SK-N-DZ (cell line): ENCODE results near the gene C2CD4C.
"Not testable (repeated sequence)": the region's sequence is repeated elsewhere in the genome, so short reads cannot be mapped to it uniquely, and the experiment has no call there.

ENCODE experiments used
- DNase-seq: peaks from one replicate; pipeline ENCODE4 v3.0.0-alpha.2; 2015; ENCODE audit warnings: low spot score

Gene C2CD4C

DNA sequence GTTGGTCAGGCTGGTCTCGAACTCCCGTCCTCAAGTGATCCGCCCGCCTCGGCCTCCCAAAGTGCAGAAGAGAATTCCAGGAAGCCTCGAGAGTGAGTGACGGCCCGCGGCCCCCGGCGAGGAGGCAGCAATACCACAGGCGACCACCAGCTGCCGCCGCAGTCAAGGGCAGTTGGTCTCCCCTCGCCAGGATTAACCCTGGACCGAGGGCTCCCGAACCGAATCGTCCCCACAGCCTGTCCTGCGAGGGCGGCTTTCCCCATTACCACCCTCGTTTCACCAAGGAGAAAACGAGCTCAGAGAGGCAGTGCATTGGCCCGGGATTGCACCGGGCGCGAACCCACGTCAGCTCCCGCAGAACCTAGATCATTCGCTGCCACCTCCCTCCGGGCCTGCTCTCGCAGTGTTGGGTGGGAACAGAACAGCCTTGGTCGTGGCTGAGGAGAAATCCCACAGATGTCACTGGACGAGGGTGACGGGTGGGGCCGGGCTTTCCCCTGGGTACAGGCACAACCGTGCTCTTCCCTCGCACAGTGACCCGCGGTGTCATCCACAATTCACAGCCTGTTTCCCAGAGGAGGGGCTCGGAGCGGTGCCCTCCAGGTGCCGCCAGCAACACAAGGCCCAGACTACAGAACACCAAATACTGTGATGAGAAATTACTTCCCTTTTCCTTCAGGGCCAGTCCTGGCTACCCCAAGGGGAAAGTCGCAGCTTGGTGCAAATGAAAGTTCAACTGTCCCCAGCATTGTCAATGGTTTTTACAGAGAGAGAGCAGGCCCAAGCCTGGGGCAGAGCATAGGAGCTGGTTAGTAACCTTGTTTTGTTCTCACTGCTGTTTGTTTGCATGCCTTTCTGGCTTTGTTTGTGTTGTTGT is 24.8 kb downstream of the C2CD4C start:
- DNase-seq, result peak; percentile 74

GRCh38 chr19:383040-383439 is 25.9 kb downstream of the C2CD4C start:
- no peak for DNase-seq

- not testable (repeated sequence) for DNase-seq
Observed at GRCh38 chr19:382578-382977, 26.4 kb downstream of the C2CD4C start.

DNA sequence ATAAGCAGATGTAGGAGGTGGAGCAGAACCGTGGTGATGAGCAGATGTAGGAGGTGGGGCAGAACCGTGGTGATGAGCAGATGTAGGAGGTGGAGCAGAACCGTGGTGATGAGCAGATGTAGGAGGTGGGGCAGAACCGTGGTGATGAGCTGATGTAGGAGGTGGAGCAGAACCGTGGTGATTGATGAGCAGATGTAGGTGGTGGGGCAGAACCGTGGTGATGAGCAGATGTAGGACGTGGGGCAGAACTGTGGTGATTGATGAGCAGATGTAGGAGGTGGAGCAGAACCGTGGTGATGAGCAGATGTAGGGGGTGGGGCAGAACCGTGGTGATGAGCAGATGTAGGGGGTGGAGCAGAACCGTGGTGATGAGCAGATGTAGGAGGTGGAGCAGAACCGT is 27.0 kb downstream of the C2CD4C start:
- DNase-seq, result not testable (repeated sequence)

- DNase-seq, result not testable (repeated sequence)
Observed at GRCh38 chr19:380618-381219, 28.2 kb downstream of the C2CD4C start.

GRCh38 chr19:379796-380195 is 29.2 kb downstream of the C2CD4C start:
- DNase-seq, result no peak

- DNase-seq, result no peak
Observed at GRCh38 chr19:378706-379105, 30.2 kb downstream of the C2CD4C start.

GRCh38 chr19:377801-378581 is 31.0 kb downstream of the C2CD4C start:
- peak; percentile 67 for DNase-seq

- no peak for DNase-seq
Observed at GRCh38 chr19:376111-376470, 32.9 kb downstream of the C2CD4C start.

- DNase-seq, result no peak
Observed at GRCh38 chr19:375395-376110, 33.4 kb downstream of the C2CD4C start.

GRCh38 chr19:374886-375235 is 34.1 kb downstream of the C2CD4C start:
- no peak for DNase-seq

GRCh38 chr19:374183-374885 is 34.6 kb downstream of the C2CD4C start:
- DNase-seq, result no peak

GRCh38 chr19:373391-374182 is 35.4 kb downstream of the C2CD4C start:
- DNase-seq, result peak; percentile 50

GRCh38 chr19:372306-372890 is 36.5 kb downstream of the C2CD4C start:
- DNase-seq, result no peak

DNA sequence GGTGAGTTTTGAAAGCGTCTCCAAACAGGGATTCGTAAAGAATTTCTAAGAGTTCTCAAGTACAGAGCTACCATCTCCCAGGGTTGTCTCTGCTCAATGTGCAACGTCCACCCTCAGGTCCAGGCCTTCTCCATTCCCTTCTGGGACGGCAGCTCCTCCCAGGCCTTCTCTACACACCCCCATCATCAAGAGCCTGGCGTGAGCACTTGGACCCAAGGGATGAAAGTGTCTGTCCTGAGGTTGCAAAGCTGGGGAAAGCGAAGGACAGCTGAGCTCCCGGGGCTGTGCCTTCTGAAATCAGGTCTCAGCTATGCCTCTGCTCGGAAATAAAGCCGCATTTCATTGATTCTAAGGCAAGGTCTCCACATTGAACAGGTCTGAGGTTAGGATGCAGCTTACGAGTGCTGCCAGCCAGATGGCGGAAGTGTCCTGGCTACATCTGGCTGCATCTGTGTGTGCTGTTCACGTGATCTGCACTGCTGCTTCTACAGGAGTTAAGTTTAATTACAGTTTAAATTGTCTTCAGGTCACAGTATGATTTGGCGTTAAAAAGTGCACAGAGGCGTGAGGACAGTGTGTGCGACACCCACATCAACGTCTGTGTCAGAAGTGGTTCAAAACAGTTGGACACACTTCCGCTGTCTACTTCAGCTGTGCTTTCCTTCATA is 37.3 kb downstream of the C2CD4C start:
- peak; percentile 38 for DNase-seq

GRCh38 chr19:370641-371330 is 38.2 kb downstream of the C2CD4C start:
- DNase-seq, result no peak

DNA sequence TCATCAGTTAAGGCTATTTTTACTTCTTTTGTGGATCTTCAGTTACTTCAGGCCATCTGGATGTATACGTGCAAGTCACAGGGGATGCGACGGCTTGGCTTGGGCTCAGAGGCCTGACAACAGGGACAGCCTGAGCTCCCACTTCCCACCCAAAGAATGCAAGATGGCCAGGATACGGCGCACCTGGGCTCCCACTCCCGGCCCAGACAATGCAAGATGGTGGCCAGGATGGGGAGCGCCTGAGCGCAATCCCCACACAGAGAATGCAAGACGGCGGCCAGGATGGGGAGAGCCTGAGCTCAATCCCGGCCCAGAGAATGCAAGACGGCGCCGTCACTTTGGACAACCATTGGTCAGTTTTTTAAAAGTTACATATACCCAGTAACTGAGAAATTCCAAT is 39.1 kb downstream of the C2CD4C start:
- no peak for DNase-seq

DNA sequence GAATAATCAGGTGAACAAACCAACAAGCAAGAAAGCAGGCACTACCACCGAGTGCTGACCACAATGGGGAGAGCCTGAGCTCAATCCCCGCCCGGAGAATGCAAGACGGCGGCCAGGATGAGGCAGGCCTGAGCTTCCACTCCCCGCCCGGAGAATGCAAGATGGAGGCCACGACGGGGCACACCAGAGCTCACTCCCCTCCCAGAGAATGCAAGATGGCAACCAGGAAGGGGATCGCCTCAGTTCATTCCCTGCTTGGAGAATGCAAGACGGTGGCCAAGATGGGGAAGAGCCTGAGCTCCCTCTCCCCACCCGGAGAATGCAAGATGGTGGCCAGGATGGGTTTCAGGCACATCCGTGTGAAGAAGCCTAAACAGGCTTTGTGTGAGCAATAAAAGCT is 39.7 kb downstream of the C2CD4C start:
- no peak for DNase-seq

GRCh38 chr19:368630-369024 is 40.3 kb downstream of the C2CD4C start:
- DNase-seq, result no peak
